ENCODE data around the gene TMEFF1. TPM values are rescaled to one million over a fixed set of nuclear protein-coding genes. Genes with fewer than 3 reads are reported as not detected.

The TMEFF1 gene
- total RNA-seq, result 0.22 and 0.39 TPM in 2 replicates

GRCh38 chr9:100472788-100473275, at the start of gene TMEFF1:
Gene TMEFF1 (plus strand): TSS chr9:100473149. CDS start chr9:100473545, 396 bp downstream.

GRCh38 chr9:100426530-100427365, 46.2 kb upstream of the TMEFF1 start, which contains the start of gene MSANTD3:
Gene MSANTD3 (plus strand): TSS chr9:100427143. CDS start chr9:100441939, 14,796 bp downstream.

GRCh38 chr9:100577776-100578448, 105.0 kb downstream of the TMEFF1 start, which contains the start of gene CAVIN4:
Gene CAVIN4 (plus strand): TSS chr9:100578079. CDS start chr9:100578144, 65 bp downstream.

Other genes with a start within 250 kb of the TMEFF1 start
- 27.5 and 37.2 TPM in 2 replicates for gene TEX10, start 120.2 kb upstream of the TMEFF1 start, total RNA-seq
- 29.4 and 56.1 TPM in 2 replicates for gene MSANTD3, start 46.0 kb upstream of the TMEFF1 start, total RNA-seq
- gene CAVIN4, start 104.9 kb downstream of the TMEFF1 start, total RNA-seq, result 0.33 and 0.79 TPM in 2 replicates